AG08395 (cell line): Measurements from ENCODE around the gene KIR3DL1.
"Not testable (repeated sequence)": the region's sequence is repeated elsewhere in the genome, so short reads cannot be mapped to it uniquely, and the experiment has no call there.

Experiments used
- DNase-seq: peaks from one replicate; pipeline ENCODE4 v3.0.0; 2012; ENCODE audit warnings: mixed read lengths, low spot score

Gene KIR3DL1

GRCh38 chr19:54814571-54814970, 1.7 kb upstream of the KIR3DL1 start:
- DNase-seq, result not testable (repeated sequence)

GRCh38 chr19:54817670-54818536, 1.6 kb downstream of the KIR3DL1 start:
- DNase-seq, result no peak

- not testable (repeated sequence) for DNase-seq
Observed at GRCh38 chr19:54824416-54824815, 8.1 kb downstream of the KIR3DL1 start.

GRCh38 chr19:54825326-54825725, 9.1 kb downstream of the KIR3DL1 start:
- DNase-seq, result not testable (repeated sequence)

GRCh38 chr19:54828064-54828463, 11.8 kb downstream of the KIR3DL1 start:
- DNase-seq, result not testable (repeated sequence)

- DNase-seq, result not testable (repeated sequence)
Observed at GRCh38 chr19:54832496-54832895, 16.2 kb downstream of the KIR3DL1 start, which contains the start of gene KIR2DS4. KIR2DS4 (plus strand) TSS chr19:54832676.

- not testable (repeated sequence) for DNase-seq
Observed at GRCh38 chr19:54835126-54835525, 18.9 kb downstream of the KIR3DL1 start.

GRCh38 chr19:54837522-54837921, 21.3 kb downstream of the KIR3DL1 start:
- not testable (repeated sequence) for DNase-seq

- DNase-seq, result not testable (repeated sequence)
Observed at GRCh38 chr19:54843171-54843570, 26.9 kb downstream of the KIR3DL1 start.

GRCh38 chr19:54850061-54850640, 33.9 kb downstream of the KIR3DL1 start, which contains the start of gene KIR3DL2:
KIR3DL2 (plus strand) TSS chr19:54850443; CDS start chr19:54850476, 33 bp downstream.
- DNase-seq, result not testable (repeated sequence)

GRCh38 chr19:54850930-54851329, 34.7 kb downstream of the KIR3DL1 start:
- DNase-seq, result no peak

- no peak for DNase-seq
Observed at GRCh38 chr19:54851353-54851752, 35.1 kb downstream of the KIR3DL1 start.

- not testable (repeated sequence) for DNase-seq
Observed at GRCh38 chr19:54855241-54855640, 39.0 kb downstream of the KIR3DL1 start.

GRCh38 chr19:54858476-54858875, 42.2 kb downstream of the KIR3DL1 start:
- not testable (repeated sequence) for DNase-seq

GRCh38 chr19:54859421-54859820, 43.2 kb downstream of the KIR3DL1 start:
- not testable (repeated sequence) for DNase-seq

- not testable (repeated sequence) for DNase-seq
Observed at GRCh38 chr19:54863459-54863858, 47.2 kb downstream of the KIR3DL1 start.

- no peak for DNase-seq
Observed at GRCh38 chr19:54871696-54872095, 55.4 kb downstream of the KIR3DL1 start.

- DNase-seq, result no peak
Observed at GRCh38 chr19:54873990-54874389, 57.7 kb downstream of the KIR3DL1 start, which contains the start of gene FCAR. FCAR (plus strand) TSS chr19:54874235; CDS start chr19:54874290, 55 bp downstream.

GRCh38 chr19:54875506-54875905, 59.2 kb downstream of the KIR3DL1 start:
- DNase-seq, result no peak

- DNase-seq, result no peak
Observed at GRCh38 chr19:54877471-54877870, 61.2 kb downstream of the KIR3DL1 start.
